Mucosa of rectum (tissue), 2 donors: ENCODE measurements around the gene IFIT3.
A peak's percentile ranks its signal among the peaks of the same experiment; 100 is the strongest.
"Not testable (repeated sequence)": the region's sequence is repeated elsewhere in the genome, so short reads cannot be mapped to it uniquely, and the experiment has no call there.

Source experiments
- H3K27ac ChIP-seq, 2 donors: one replicate each; pipeline ENCODE4 v1.7.0; 2013; ENCODE audit warnings: inconsistent platforms in 2 of 2, low read depth in 2 of 2, low read length in 2 of 2
- H3K27me3 ChIP-seq, 2 donors: one replicate each; pipeline ENCODE4 v1.7.0; 2013; ENCODE audit warnings: low read length in 2 of 2; ENCODE audit not compliant: control insufficient read depth in 2 of 2, insufficient read depth in 2 of 2
- H3K36me3 ChIP-seq, 2 donors: one replicate each; pipeline ENCODE4 v1.7.0; 2013; ENCODE audit warnings: low read length in 2 of 2; ENCODE audit not compliant: control insufficient read depth in 2 of 2, insufficient read depth in 2 of 2
- H3K4me1 ChIP-seq, 2 donors: one replicate each; pipeline ENCODE4 v1.7.0; 2013; ENCODE audit warnings: low read length in 2 of 2, mild to moderate bottlenecking in 1 of 2; ENCODE audit not compliant: control insufficient read depth in 2 of 2, insufficient read depth in 2 of 2
- H3K4me3 ChIP-seq, 2 donors: one replicate each; pipeline ENCODE4 v1.7.0; 2013; ENCODE audit warnings: low read length in 2 of 2
- H3K9ac ChIP-seq, 2 donors: one replicate each; pipeline ENCODE4 v1.7.0; 2013; ENCODE audit warnings: low read length in 2 of 2, low read depth in 1 of 2, mild to moderate bottlenecking in 1 of 2
- H3K9me3 ChIP-seq, 2 donors: one replicate each; pipeline ENCODE4 v1.7.0; 2013; ENCODE audit warnings: low read length in 2 of 2; ENCODE audit not compliant: control insufficient read depth in 2 of 2
- donor health status: healthy.
- donor health status: Normal muscosa, but diverticular disease.

The IFIT3 gene

DNA sequence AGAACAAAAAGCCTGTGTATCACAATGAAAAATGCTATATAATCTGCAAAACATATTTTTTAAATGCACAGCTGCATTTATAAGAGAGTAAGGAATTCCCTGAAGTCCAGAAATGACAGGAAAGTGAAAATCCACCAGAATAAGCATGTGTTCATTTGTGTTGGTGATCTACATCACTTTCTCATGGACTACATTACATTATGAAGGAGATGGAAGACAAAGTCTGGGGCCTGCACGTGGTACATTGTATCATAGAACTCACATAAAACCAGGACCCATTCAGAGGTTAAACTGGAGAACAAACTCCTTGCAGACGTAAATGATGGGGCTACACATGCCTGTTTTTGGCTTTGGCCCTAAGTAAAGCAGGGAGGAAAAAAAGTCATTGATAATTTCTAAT lies 16.4 kb downstream of the IFIT3 start:
- no peak overlapping the region for H3K27ac ChIP-seq
- H3K4me3 ChIP-seq: no peak overlapping the region

GRCh38 chr10:89345367-89346000 lies 17.7 kb downstream of the IFIT3 start:
- Histone ChIP-seq H3K27ac (no peak overlapping the region), H3K36me3 (no peaks in the 10 kb centered on the region), H3K9ac (no peak overlapping the region), H3K9me3 (no peaks in the 10 kb centered on the region), H3K27me3 (no peaks in the 10 kb centered on the region), H3K4me1 (peaks cover 1 to 12% of the 10 kb centered on the region in 2 donors), H3K4me3 (no peak overlapping the region)

More for the DNA sequence above, 16.4 kb downstream of the IFIT3 start:
- Histone ChIP-seq H3K9me3 (no peaks in the 10 kb centered on the region), H3K4me1 (peaks cover 0 to 9% of the 10 kb centered on the region in 2 donors), H3K9ac (no peak overlapping the region), H3K36me3 (peaks cover 5 to 6% of the 10 kb centered on the region in 2 donors), H3K27me3 (no peaks in the 10 kb centered on the region)

- Histone ChIP-seq H3K36me3 (no peaks in the 10 kb centered on the region), H3K27ac (no peak overlapping the region), H3K9me3 (no peaks in the 10 kb centered on the region), H3K9ac (no peak overlapping the region), H3K4me1 (peaks cover 12 to 24% of the 10 kb centered on the region in 2 donors), H3K27me3 (no peaks in the 10 kb centered on the region), H3K4me3 (no peak overlapping the region)
Measured at GRCh38 chr10:89346405-89347254, 18.8 kb downstream of the IFIT3 start.

- Histone ChIP-seq H3K36me3 (no peaks in the 10 kb centered on the region), H3K9ac (no peak overlapping the region), H3K27ac (no peak overlapping the region), H3K27me3 (no peaks in the 10 kb centered on the region), H3K4me1 (peaks cover 17 to 31% of the 10 kb centered on the region in 2 donors), H3K4me3 (no peak overlapping the region), H3K9me3 (no peaks in the 10 kb centered on the region)
Measured at GRCh38 chr10:89347701-89348457, 20.1 kb downstream of the IFIT3 start.

- Histone ChIP-seq H3K4me1 (peaks cover 17 to 31% of the 10 kb centered on the region in 2 donors), H3K9me3 (no peaks in the 10 kb centered on the region), H3K27ac (no peak overlapping the region), H3K4me3 (no peak overlapping the region), H3K27me3 (no peaks in the 10 kb centered on the region), H3K9ac (no peak overlapping the region), H3K36me3 (no peaks in the 10 kb centered on the region)
Measured at GRCh38 chr10:89348481-89348880, 20.7 kb downstream of the IFIT3 start.

- H3K9ac ChIP-seq: no peak overlapping the region
- no peaks in the 10 kb centered on the region for H3K36me3 ChIP-seq
- H3K4me1 ChIP-seq: peaks cover 17 to 31% of the 10 kb centered on the region in 2 donors
- H3K4me3 ChIP-seq: no peak overlapping the region
- no peaks in the 10 kb centered on the region for H3K9me3 ChIP-seq
- no peak overlapping the region for H3K27ac ChIP-seq
- no peaks in the 10 kb centered on the region for H3K27me3 ChIP-seq
Measured at GRCh38 chr10:89348975-89349374, 21.2 kb downstream of the IFIT3 start.

DNA sequence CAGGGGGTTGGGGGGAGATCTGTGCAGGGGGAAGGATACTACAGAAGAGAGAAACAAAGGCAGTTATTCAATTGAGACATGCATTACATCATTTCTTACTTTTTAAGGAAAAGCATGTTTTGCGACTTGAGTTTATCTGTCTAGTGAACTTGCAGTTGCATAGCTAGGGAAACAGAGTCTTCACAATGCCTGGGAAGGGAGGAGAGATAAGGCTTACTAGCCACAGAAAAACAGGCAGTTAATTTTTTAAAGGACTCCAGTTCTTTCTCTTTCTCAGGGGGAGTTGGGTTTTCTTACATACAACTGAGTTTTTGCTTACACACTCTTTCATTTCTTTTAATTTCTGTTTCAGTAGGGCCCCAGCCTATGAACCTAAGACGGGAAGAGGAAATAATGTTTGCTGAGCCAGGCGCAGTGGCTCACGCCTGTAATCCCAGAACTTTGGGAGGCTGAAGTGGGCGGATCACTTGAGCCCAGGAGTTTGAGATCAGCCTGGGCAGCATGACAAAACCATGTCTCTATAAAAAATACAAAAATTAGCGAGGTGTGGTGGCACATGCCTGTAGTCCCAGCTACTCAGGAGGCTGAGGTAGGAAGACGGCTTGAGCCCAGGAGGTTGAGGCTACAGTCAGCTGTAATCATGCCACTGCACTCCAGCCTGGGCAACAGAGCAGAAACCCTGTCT lies 23.0 kb downstream of the IFIT3 start:
- peaks cover 17 to 31% of the 10 kb centered on the region in 2 donors for H3K4me1 ChIP-seq
- H3K27ac ChIP-seq: peak overlapping the region; percentile 75 to 78
- peak overlapping the region; percentile 37 to 61 for H3K4me3 ChIP-seq
- H3K27me3 ChIP-seq, H3K9me3 ChIP-seq, H3K36me3 ChIP-seq: not testable (repeated sequence)
- H3K9ac ChIP-seq: peak overlapping the region; percentile 9 to 40

- Histone ChIP-seq H3K9ac (peak overlapping the region; percentile 9 to 40), H3K36me3 (no peaks in the 10 kb centered on the region), H3K9me3 (no peaks in the 10 kb centered on the region), H3K27me3 (no peaks in the 10 kb centered on the region), H3K4me3 (peak overlapping the region; percentile 37 to 61), H3K27ac (peak overlapping the region; percentile 75 to 78), H3K4me1 (peaks cover 17 to 26% of the 10 kb centered on the region in 2 donors)
Measured at GRCh38 chr10:89351412-89351779, 23.6 kb downstream of the IFIT3 start.

GRCh38 chr10:89351780-89352597 lies 24.2 kb downstream of the IFIT3 start:
- H3K27ac ChIP-seq: peak overlapping the region; percentile 75 to 78
- no peaks in the 10 kb centered on the region for H3K36me3 ChIP-seq
- H3K4me1 ChIP-seq: peaks cover 17 to 22% of the 10 kb centered on the region in 2 donors
- peak overlapping the region in 1 of 2 donors; percentile 61 for H3K4me3 ChIP-seq
- no peaks in the 10 kb centered on the region for H3K27me3 ChIP-seq
- no peaks in the 10 kb centered on the region for H3K9me3 ChIP-seq
- peak overlapping the region; percentile 9 to 40 for H3K9ac ChIP-seq
